K562 (cell line): ENCODE data around the gene DNAJB12. TPM values are rescaled to one million over a fixed set of nuclear protein-coding genes. Genes with fewer than 3 reads are reported as not detected.

Source experiments
- ATF2 ChIP-seq: sonication (generic); formaldehyde crosslinking; IDR thresholded peaks from 2 replicates; pipeline ENCODE4 v1.8.1; 2022; ENCODE audit warnings: missing genetic modification reagents
- BRCA1 ChIP-seq, 2 experiments: fragments of 450-650 bp in 1 of 2; sonication (generic) in 1 of 2; formaldehyde crosslinking in 1 of 2; IDR thresholded peaks; 2 replicates each; pipeline versions ENCODE4 v1.5.0 to v1.6.1; 2017 to 2020; ENCODE audit warnings: mild to moderate bottlenecking in 1 of 2, missing genetic modification reagents in 1 of 2
- C11orf30 ChIP-seq: fragments of 450-650 bp; IDR thresholded peaks from 2 replicates; pipeline ENCODE4 v1.6.1; 2016; ENCODE audit warnings: low read depth, mild to moderate bottlenecking
- FOXA3 ChIP-seq, 2 experiments: fragments of 450-650 bp in 1 of 2; sonication (generic) in 1 of 2; formaldehyde crosslinking; IDR thresholded peaks in 1 of 2; conservative IDR thresholded peaks in 1 of 2; 2 replicates each; pipeline versions ENCODE4 v1.4.0 to v1.8.0; 2020 to 2022; ENCODE audit warnings: mild to moderate bottlenecking in 2 of 2, missing genetic modification reagents in 1 of 2
- HNRNPK ChIP-seq: fragments of 200-400 bp; formaldehyde crosslinking; IDR thresholded peaks from one replicate; pipeline ENCODE4 v1.6.1; 2018; ENCODE audit warnings: mild to moderate bottlenecking, low read depth, low read length; ENCODE audit not compliant: poor library complexity, severe bottlenecking
- HNRNPL ChIP-seq: fragments of 200-400 bp; formaldehyde crosslinking; IDR thresholded peaks from 2 replicates; pipeline ENCODE4 v1.6.1; 2017; ENCODE audit warnings: low read depth, mild to moderate bottlenecking, low read length
- LCOR ChIP-seq: sonication (generic); formaldehyde crosslinking; IDR thresholded peaks from 2 replicates; pipeline ENCODE4 v1.8.0; 2022; ENCODE audit warnings: mild to moderate bottlenecking, missing genetic modification reagents
- NFATC3 ChIP-seq: fragments of 450-650 bp; IDR thresholded peaks from 2 replicates; pipeline ENCODE4 v1.6.1; 2017; ENCODE audit warnings: mild to moderate bottlenecking
- NKRF ChIP-seq: fragments of 450-650 bp; IDR thresholded peaks from 2 replicates; pipeline ENCODE4 v1.6.1; 2016; ENCODE audit warnings: borderline replicate concordance
- PCBP2 ChIP-seq: fragments of 200-400 bp; formaldehyde crosslinking; IDR thresholded peaks from 2 replicates; pipeline ENCODE4 v1.6.1; 2018; ENCODE audit warnings: low read length, low read depth, mild to moderate bottlenecking, moderate library complexity; ENCODE audit not compliant: poor library complexity, severe bottlenecking
- RBBP5 ChIP-seq: fragments of 200-600 bp; sonication (generic); IDR thresholded peaks from 2 replicates; pipeline ENCODE4 v1.6.1; 2012; ENCODE audit warnings: borderline replicate concordance, mild to moderate bottlenecking, low read length, control low read depth, inconsistent platforms; ENCODE audit not compliant: insufficient read depth, poor library complexity, severe bottlenecking
- RCOR1 ChIP-seq, 2 experiments: IDR thresholded peaks; 2 replicates each; pipeline ENCODE4 v1.6.1; 2012; ENCODE audit warnings: low read depth in 2 of 2, low read length in 2 of 2, borderline replicate concordance in 1 of 2, improper control_type of control experiment in 1 of 2
- RHOXF2B ChIP-seq: fragments of 250-450 bp; sonication (Bioruptor Pico); conservative IDR thresholded peaks from 2 replicates; pipeline ENCODE4 v1.5.1; 2021
- SREBF2 ChIP-seq: sonication (generic); formaldehyde crosslinking; IDR thresholded peaks from 2 replicates; pipeline ENCODE4 v1.4.0; 2020; ENCODE audit warnings: mild to moderate bottlenecking, missing genetic modification reagents
- TAL1 ChIP-seq: fragments of 450-650 bp; IDR thresholded peaks from 2 replicates; pipeline ENCODE4 v1.6.1; 2016; ENCODE audit warnings: mild to moderate bottlenecking
- TCF15 ChIP-seq: fragments of 250-450 bp; sonication (Bioruptor Pico); IDR thresholded peaks from 2 replicates; pipeline ENCODE4 v1.8.0; 2022; ENCODE audit warnings: moderate library complexity, mild to moderate bottlenecking, inconsistent platforms
- TRIM24 ChIP-seq, 2 experiments: fragments of 450-650 bp; IDR thresholded peaks; 2 replicates each; pipeline ENCODE4 v1.6.1; 2016
- YBX1 ChIP-seq: fragments of 450-650 bp; IDR thresholded peaks from 2 replicates; pipeline ENCODE4 v1.7.1; 2016; ENCODE audit warnings: mild to moderate bottlenecking
- polyA plus RNA-seq, 8 experiments: library from polyadenylated mRNA; depleted of rRNA in 4 of 8; stranded (reverse) in 5 of 8; unstranded in 3 of 8; fragments of >200 nt; fragmentation: Nextera tagmentation in 2 of 8; fragmentation: Illumina TruSeq in 1 of 8; extraction: Ambion mirVana in 2 of 8; extraction: Trizol in 1 of 8; gene quantifications; 2 replicates each; pipeline versions ENCODE4 v1.2.1 to v1.2.3, GENCODE V29; 2011 to 2014; ENCODE audit warnings: inconsistent platforms in 1 of 8, missing spikeins in 1 of 8
- total RNA-seq, 7 experiments: library from RNA; depleted of rRNA in 6 of 7; stranded (reverse); fragments of >200 nt in 6 of 7; fragmentation: Illumina TruSeq in 2 of 7; extraction: Trizol in 2 of 7; gene quantifications; 2 replicates each; pipeline versions ENCODE4 v1.2.1 to v1.2.3, GENCODE V29; 2011 to 2021; ENCODE audit warnings: low replicate concordance in 1 of 7
- TF ChIP-seq, protein P1 (sequence below): fragments of 250-450 bp; sonication (Bioruptor Pico); IDR thresholded peaks from 2 replicates; pipeline ENCODE4 v1.4.0; 2020; ENCODE audit warnings: mild to moderate bottlenecking, moderate library complexity, borderline replicate concordance

DNAJB12 gene
- total and polyA plus RNA-seq, 9 of the 15 experiments (the other 6 are each of a cell fraction or from before 2014, with no cell fraction given) = 3.5 to 31.5 (median 20.3) TPM

- TF ChIP-seq BRCA1 (IDR thresholded peaks at IDR 0.05) (no peak), BRCA1 (CRISPR knock-in tag; IDR thresholded peaks at IDR 0.05) (0 out of 2 replicates have a peak, but pooled peaks have one; percentile 85), TCF15 (CRISPR knock-in tag) (peak; percentile 90; the same call in 1 of the 2 replicates), TRIM24 (IDR thresholded peaks at IDR 0.05) (0 out of 4 replicates have a peak, but pooled peaks of 1 of the 2 experiments have one; percentile 25), NFATC3 (no peak), TAL1 (no peak; the same call in 1 of the 2 replicates), PCBP2 (no peak), LCOR (no peak), RBBP5 (peak; percentile 2), FOXA3 (CRISPR knock-in tag; conservative IDR thresholded peaks at IDR 0.05 in 1 of 2, IDR thresholded peaks at IDR 0.05 in 1 of 2) (peak; percentile 9 to 76; a peak in 1 of 4 replicates), C11orf30 (no peak; the same call in 1 of the 2 replicates), SREBF2 (no peak), ATF2 (CRISPR knock-in tag) (no peak), RCOR1 (IDR thresholded peaks at IDR 0.05; ENCODE audit: borderline replicate concordance in 1 of 2, low read depth in 2 of 2, low read length in 2 of 2) (peak in 1 of 2 experiments; percentile 46; a peak in 2 of 4 replicates), HNRNPK (no peak), NKRF (peak; percentile 57; the same call in 1 of the 2 replicates), RHOXF2B (peak; percentile 41; the same call in 1 of the 2 replicates), YBX1 (no peak), HNRNPL (no peak)
- TF ChIP-seq, protein P1, sequence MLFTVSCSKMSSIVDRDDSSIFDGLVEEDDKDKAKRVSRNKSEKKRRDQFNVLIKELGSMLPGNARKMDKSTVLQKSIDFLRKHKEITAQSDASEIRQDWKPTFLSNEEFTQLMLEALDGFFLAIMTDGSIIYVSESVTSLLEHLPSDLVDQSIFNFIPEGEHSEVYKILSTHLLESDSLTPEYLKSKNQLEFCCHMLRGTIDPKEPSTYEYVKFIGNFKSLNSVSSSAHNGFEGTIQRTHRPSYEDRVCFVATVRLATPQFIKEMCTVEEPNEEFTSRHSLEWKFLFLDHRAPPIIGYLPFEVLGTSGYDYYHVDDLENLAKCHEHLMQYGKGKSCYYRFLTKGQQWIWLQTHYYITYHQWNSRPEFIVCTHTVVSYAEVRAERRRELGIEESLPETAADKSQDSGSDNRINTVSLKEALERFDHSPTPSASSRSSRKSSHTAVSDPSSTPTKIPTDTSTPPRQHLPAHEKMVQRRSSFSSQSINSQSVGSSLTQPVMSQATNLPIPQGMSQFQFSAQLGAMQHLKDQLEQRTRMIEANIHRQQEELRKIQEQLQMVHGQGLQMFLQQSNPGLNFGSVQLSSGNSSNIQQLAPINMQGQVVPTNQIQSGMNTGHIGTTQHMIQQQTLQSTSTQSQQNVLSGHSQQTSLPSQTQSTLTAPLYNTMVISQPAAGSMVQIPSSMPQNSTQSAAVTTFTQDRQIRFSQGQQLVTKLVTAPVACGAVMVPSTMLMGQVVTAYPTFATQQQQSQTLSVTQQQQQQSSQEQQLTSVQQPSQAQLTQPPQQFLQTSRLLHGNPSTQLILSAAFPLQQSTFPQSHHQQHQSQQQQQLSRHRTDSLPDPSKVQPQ (CRISPR knock-in tag) = peak; percentile 82; the same call in 1 of the 2 replicates
These were observed 56.7 kb downstream of the DNAJB12 start (continued) for GRCh38 chr10:72297805-72298591.
